ENCODE measurements around the gene IHH.

IHH gene

GRCh38 chr2:219060821-219061791 is at the start of gene IHH:
TSS of gene IHH (minus strand) at chr2:219060921. CDS start at chr2:219060467, 454 bp downstream.
- DNase-seq (ENCODE audit: low read depth in 2 of 2), result no peak

DNA sequence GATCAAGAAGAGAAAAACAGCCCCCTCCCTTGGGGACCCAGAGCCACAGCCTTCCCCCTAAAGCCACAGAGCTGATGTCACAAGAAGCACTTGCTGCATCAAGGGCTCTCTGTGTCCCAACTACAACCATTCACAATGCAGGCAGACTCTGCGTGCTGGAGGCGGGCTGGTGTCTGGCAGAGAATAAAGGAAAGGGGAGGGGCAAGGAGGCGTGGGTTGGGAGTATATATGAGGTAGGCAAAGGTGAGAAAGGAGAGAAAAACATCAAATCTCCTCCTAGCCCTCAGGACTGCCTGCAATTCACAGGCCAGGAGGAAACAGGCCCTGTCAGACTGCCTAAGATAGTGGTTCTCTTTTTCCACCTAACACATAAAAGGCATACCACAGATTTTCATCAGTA is 48.8 kb upstream of the IHH start:
- DNase-seq (ENCODE audit: low read depth in 2 of 2), result peak in 1 of 2 donors; percentile 10

GRCh38 chr2:219107758-219108157 is 47.0 kb upstream of the IHH start:
- DNase-seq (ENCODE audit: low read depth in 2 of 2), result no peak

GRCh38 chr2:219106251-219106650 is 45.5 kb upstream of the IHH start:
- DNase-seq (ENCODE audit: low read depth in 2 of 2), result no peak

- no peak for DNase-seq (ENCODE audit: low read depth in 2 of 2)
Measured at GRCh38 chr2:219104107-219105035, 43.6 kb upstream of the IHH start.

- DNase-seq (ENCODE audit: low read depth in 2 of 2), result no peak
Measured at GRCh38 chr2:219099329-219099728, 38.6 kb upstream of the IHH start.

DNA sequence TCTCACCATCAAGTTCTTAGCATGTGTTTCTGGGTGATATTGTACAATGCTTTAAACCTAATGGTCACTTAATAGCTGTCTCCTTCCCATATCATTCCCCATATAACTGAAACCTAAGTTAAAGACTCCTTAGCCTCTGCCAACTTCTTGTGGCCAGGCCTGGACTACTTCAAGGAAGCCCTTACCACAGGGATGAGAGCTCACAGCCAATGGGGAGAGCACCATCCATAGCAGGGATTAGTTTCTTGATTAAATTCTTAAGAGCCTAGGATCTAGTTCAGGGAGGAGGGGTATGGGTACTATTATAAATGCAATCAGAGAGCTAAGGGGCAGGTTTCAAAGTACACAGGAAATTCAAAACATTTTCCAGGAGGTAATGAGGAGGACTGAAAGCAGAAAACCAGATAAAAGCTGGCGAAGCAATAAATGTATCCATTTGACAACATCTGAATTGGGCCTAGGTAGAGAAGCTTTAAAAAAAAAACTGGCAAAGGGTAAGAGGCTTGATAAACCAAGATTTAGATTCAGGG is 34.8 kb upstream of the IHH start:
- no peak for DNase-seq (ENCODE audit: low read depth in 2 of 2)

- no peak for DNase-seq (ENCODE audit: low read depth in 2 of 2)
Measured at GRCh38 chr2:219094171-219094570, 33.5 kb upstream of the IHH start.

DNA sequence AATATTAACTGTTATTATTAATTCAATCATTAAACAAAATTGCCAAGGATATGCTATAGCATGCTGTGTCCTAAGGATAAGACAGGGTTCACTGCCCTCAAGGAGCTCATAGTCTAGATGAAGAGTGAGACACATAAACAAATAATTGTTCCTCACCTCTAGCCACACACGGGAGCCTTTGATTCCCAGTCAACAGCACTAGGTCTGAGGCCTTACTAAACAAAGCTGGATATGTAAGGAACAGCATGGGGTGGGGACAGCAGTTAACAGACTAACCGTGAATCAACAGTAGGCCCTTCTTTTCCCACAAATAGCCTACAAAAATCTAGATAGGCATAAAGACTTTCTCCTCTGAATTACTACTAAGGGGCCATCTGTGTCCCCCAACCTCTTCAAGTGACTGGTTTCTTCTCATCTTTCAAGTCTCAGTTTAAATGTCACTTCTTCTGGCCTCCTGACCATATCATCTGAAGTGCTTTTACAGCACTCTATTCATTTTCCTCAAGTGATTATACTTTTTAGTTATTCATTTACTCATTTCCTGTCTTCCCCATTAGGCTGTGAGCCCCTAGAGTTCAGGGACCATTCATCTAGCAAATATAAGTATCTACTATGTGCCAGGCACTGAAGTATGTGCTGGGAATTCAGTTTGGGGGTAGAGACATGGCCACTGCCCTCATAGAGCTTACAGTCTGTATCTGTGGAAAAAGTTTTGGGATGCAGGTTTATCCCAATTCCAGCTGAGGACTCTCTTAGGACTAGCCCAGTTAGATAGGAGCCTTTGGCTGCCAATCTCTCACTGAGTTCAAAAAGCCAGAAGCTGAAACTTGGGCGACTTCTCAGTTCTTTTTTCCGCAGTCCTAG is 29.9 kb upstream of the IHH start:
- DNase-seq (ENCODE audit: low read depth in 2 of 2), result no peak

GRCh38 chr2:219089330-219089729 is 28.6 kb upstream of the IHH start:
- no peak for DNase-seq (ENCODE audit: low read depth in 2 of 2)

- DNase-seq (ENCODE audit: low read depth in 2 of 2), result no peak
Measured at GRCh38 chr2:219087848-219088247, 27.1 kb upstream of the IHH start.

DNA sequence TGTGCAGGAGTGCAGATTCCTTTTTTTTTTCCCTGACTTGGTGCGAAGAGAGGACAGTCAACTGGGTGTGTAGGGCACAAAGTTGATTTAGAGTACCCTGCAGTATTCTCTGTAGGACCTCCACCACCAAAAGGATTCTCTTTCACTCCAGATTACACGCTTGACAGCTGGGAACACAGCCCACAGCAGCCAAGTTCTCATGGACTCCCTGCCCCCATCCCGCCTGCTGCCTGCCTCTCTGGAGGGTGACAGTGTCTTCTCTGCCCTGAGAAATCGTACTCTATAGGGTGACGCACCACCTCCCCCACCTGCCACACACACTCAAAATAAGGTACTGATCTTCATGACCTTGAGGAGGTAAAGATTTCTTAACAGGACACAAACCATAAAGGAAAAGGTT is 26.6 kb upstream of the IHH start:
- no peak for DNase-seq (ENCODE audit: low read depth in 2 of 2)

GRCh38 chr2:219086196-219086595 is 25.5 kb upstream of the IHH start:
- DNase-seq (ENCODE audit: low read depth in 2 of 2), result no peak

- DNase-seq (ENCODE audit: low read depth in 2 of 2), result no peak
Measured at GRCh38 chr2:219084791-219085190, 24.1 kb upstream of the IHH start.

- no peak for DNase-seq (ENCODE audit: low read depth in 2 of 2)
Measured at GRCh38 chr2:219082332-219082958, 21.7 kb upstream of the IHH start.

DNA sequence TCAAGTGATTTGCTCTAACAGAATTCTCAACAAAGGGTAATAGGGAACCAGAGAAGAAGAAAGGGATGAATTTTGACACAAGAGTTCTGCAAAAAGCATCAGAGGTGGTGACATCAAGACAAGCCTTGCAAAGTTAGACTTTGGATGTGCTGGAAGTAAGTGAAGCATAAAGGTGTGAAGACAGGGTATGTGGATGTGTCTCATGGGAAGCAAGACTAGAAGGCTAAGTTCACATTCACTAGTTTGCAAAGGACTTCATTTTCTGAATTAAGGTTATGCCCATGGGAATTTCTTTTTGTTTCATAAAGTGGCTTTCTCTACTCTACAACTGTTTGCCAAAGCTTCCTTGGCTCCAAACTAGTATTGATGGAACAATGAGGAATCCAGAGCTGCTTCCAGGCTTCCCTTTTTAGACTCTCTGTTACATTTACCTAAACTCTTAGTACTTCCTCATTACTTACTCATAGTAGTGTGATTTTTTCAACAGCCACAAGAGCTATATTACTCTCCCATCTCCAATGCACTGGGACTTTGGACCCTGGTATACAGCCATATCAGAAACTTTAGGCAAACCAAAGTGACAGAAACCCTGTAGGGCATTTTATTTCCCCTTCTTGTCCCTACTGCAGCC is 21.1 kb upstream of the IHH start:
- DNase-seq (ENCODE audit: low read depth in 2 of 2), result no peak

DNA sequence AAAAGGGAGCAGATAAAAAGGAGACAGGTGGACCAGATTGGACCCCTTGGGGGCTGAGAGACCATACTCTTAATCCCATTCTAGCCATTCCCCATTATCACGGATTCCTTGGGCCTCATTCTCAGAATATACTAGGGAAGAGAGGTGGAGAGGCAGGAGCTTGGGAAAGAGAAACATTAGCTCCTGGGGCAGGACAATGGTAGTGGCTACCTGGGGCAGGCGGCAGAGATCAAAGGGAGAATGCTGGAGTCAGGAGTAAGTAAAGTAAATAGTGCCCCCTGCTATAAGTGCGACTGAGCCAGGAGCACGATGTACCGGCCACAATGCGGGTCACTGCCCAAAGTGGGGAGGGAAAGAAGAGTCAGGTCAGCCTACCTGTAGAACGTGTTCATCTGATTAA is 20.4 kb upstream of the IHH start:
- DNase-seq (ENCODE audit: low read depth in 2 of 2), result no peak

DNA sequence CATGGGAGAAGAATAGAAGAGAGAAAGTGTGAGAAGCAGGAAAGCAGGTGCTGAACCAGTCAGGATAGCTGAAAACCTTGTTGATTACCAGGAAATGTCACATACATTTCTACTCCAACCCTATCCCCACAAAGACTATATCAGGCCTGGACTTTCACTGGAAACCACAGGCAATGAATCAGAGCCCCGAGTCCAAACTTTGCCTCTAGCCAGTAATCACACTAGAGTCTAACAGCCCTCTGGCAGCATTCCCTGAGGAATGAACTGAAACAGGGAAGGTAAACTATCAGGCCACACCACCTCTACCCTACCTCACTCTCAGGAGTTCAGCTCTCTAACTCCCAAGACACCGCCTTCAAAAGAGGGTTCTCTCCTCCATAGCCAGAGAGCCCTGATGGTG is 18.7 kb upstream of the IHH start:
- no peak for DNase-seq (ENCODE audit: low read depth in 2 of 2)

DNA sequence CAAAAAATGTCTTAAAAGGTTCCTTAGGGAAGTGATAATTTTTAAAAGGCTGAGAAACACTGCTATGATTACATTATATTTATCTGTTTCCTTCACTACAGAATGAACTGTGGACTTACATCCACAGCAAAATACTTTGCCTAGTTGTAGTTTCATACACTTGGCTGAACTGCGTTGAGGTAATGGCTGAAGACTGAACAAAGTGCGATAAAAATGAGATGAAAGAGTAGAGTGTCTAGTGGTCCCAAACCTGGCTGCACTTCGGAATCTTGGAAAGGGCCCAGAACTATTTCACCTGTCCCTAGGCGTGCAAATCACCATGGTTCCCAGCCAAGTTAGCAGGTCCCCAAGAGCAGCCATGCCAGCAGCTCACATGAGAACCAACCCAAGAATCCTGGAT is 18.2 kb upstream of the IHH start:
- no peak for DNase-seq (ENCODE audit: low read depth in 2 of 2)

DNA sequence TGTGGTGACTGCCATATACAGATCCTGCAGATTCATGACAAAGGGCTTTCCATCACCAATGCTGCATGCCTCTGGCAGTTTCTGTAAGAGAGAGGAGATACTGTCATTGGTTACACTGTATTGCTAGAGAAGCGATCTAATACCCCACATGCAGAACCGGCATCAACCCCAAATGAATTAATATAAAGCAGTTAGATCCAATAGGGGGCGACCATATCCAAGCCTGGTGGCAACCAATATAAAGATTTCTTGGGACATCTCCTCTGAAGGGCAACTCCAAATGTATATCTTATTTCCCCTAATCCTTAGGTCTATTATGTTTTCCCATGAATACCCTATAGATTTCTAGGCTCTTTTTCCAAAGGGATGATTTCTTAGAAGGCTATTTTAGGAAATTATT is 17.4 kb upstream of the IHH start:
- DNase-seq (ENCODE audit: low read depth in 2 of 2), result no peak
